Endothelial cell of umbilical vein (primary cell): ENCODE data around the gene PLRG1.

ENCODE experiments used
- EZH2 ChIP-seq: IDR thresholded peaks from 2 replicates; pipeline ENCODE4 v1.6.1; 2012; ENCODE audit warnings: borderline replicate concordance, low read depth, mild to moderate bottlenecking, moderate library complexity, low read length, inconsistent platforms; ENCODE audit not compliant: severe bottlenecking
- FOS ChIP-seq: IDR thresholded peaks from 2 replicates; pipeline ENCODE4 v1.6.1; 2011; ENCODE audit warnings: mild to moderate bottlenecking, low read length, moderate library complexity, borderline replicate concordance; ENCODE audit not compliant: insufficient read depth
- JUN ChIP-seq: IDR thresholded peaks from 2 replicates; pipeline ENCODE4 v1.6.1; 2011; ENCODE audit warnings: borderline replicate concordance, low read depth; ENCODE audit not compliant: insufficient read length, insufficient read depth
- POLR2A ChIP-seq: IDR thresholded peaks from 2 replicates; pipeline ENCODE4 v1.6.1; 2012; ENCODE audit warnings: low read depth, mild to moderate bottlenecking, control low read depth, low read length
- POLR2AphosphoS5 ChIP-seq: IDR thresholded peaks from 2 replicates; pipeline ENCODE4 v1.6.1; 2012; ENCODE audit warnings: low read depth, mild to moderate bottlenecking, control low read depth, low read length, moderate library complexity; ENCODE audit not compliant: insufficient read depth
- TF ChIP-seq, protein P1 (sequence below), 2 donors: IDR thresholded peaks; 1 replicate in 1 of 2; 2 replicates in 1 of 2; pipeline ENCODE4 v1.5.1; 2011; ENCODE audit warnings: low read length in 2 of 2, mild to moderate bottlenecking in 2 of 2, moderate library complexity in 2 of 2, control low read depth in 1 of 2, inconsistent platforms in 1 of 2, low read depth in 1 of 2; ENCODE audit not compliant: insufficient read depth in 1 of 2; ENCODE audit errors: extremely low read depth in 1 of 2
- TF ChIP-seq, protein P2 (sequence below): IDR thresholded peaks from 2 replicates; pipeline ENCODE4 v1.6.1; 2011; ENCODE audit not compliant: insufficient read depth, insufficient read length

DNA sequence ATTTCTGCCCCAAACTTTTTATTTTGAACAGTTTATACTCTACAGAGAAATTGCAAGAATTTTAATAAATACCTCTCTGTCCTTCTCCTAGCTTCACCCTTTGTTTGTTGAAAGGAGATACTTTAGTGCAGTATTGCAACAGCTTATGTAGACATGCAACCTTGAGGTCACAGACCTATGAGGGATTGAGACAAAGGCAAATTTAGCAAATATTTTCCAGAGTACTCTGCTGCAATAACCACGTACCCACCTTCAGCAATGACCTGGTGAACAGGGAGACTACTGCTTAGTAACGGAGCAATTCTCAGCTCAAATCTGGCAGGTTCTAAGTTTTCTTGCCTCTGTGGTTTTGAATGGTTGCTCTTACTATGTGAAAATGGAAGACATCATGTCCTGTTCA, 27.1 kb upstream of the PLRG1 start:
- TF ChIP-seq, protein P1, sequence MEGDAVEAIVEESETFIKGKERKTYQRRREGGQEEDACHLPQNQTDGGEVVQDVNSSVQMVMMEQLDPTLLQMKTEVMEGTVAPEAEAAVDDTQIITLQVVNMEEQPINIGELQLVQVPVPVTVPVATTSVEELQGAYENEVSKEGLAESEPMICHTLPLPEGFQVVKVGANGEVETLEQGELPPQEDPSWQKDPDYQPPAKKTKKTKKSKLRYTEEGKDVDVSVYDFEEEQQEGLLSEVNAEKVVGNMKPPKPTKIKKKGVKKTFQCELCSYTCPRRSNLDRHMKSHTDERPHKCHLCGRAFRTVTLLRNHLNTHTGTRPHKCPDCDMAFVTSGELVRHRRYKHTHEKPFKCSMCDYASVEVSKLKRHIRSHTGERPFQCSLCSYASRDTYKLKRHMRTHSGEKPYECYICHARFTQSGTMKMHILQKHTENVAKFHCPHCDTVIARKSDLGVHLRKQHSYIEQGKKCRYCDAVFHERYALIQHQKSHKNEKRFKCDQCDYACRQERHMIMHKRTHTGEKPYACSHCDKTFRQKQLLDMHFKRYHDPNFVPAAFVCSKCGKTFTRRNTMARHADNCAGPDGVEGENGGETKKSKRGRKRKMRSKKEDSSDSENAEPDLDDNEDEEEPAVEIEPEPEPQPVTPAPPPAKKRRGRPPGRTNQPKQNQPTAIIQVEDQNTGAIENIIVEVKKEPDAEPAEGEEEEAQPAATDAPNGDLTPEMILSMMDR (IDR thresholded peaks at IDR 0.05; ENCODE audit: extremely low read depth in 1 of 2, insufficient read depth in 1 of 2, low read depth in 1 of 2, low read length in 2 of 2): no peak
- TF ChIP-seq, protein P2, sequence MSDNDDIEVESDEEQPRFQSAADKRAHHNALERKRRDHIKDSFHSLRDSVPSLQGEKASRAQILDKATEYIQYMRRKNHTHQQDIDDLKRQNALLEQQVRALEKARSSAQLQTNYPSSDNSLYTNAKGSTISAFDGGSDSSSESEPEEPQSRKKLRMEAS: no peak
- TF ChIP-seq FOS: no peak
- no peak for TF ChIP-seq POLR2A
- no peak for TF ChIP-seq EZH2
- TF ChIP-seq POLR2AphosphoS5: no peak
- no peak for TF ChIP-seq JUN
